Stimulated activated CD4-positive, alpha-beta T cell treated with anti-CD3 and anti-CD28 coated beads, TNF-alpha, amount 100 ng/mL, for 1 hour (primary cell): ENCODE data around the gene CSAG2.

Experiments used
- DNase-seq, 3 donors: peaks; one replicate each; pipeline ENCODE4 v3.0.0-alpha.2; 2020; ENCODE audit warnings: low read depth in 3 of 3, low spot score in 1 of 3

CSAG2 gene

DNA sequence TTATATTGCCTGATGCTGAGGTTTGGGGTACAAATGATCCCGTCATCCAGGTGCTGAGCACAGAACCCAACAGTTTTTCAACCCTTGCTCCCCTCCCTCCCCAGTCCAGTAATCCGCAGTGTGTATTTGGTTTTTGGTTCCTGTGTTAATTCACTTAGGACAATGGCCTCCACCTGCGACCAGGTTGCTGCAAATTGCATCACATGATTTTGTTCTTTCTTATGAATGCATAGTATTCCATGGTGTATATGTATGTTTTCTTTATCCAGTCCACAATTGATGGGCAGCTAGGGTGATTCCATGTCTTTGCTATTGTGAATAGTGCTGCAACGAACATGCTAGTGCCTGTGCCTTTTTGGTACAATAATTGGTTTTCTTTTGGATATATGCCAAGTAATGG is 46.0 kb downstream of the CSAG2 start:
- no peak for DNase-seq

DNA sequence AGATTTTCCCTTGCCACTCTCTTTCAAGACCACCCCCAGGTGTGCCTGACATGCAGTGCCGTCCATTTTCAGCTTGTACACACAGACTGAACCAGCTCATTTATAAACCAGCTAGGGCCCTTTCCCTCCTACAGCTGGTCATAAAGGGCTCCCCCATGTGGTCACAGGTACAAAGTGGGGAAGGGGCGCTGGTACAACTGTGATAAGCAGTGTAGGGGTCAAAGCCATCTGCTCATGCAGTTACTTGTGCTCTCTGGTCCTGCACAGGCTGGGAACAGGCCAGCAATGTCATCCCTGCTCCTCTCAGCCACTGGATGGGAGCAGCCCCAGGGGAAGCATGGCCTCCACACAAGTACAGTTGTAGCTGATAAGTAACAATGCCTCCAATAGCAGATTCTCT is 50.8 kb downstream of the CSAG2 start:
- DNase-seq: no peak
